Right atrium auricular region (tissue), 2 donors: ENCODE data around the gene PDCL3. TPM values are rescaled to one million over a fixed set of nuclear protein-coding genes. Genes with fewer than 3 reads are reported as not detected.

Experiments
- DNase-seq: peaks from one replicate; pipeline ENCODE4 v3.0.0-alpha.2; 2019; ENCODE audit warnings: low spot score
- H3K27ac ChIP-seq, 2 donors: fragments of 200-600 bp; sonication (generic); 1 replicate in 1 of 2; 2 replicates in 1 of 2; pipeline ENCODE4 v1.5.1; 2016 to 2019
- H3K27me3 ChIP-seq, 2 donors: fragments of 200-600 bp; sonication (generic); one replicate each; pipeline versions ENCODE4 v1.5.1 to v1.6.0; 2017 to 2019
- H3K36me3 ChIP-seq: fragments of 200-600 bp; sonication (generic); one replicate; pipeline ENCODE4 v1.5.1; 2016
- H3K4me1 ChIP-seq, 2 donors: fragments of 200-600 bp; sonication (generic); one replicate each; pipeline versions ENCODE4 v1.5.1 to v1.6.0; 2017 to 2019
- H3K4me3 ChIP-seq, 2 donors: fragments of 200-600 bp; sonication (generic); 1 replicate in 1 of 2; 2 replicates in 1 of 2; pipeline ENCODE4 v1.5.1; 2017 to 2019; ENCODE audit warnings: mild to moderate bottlenecking in 1 of 2, moderate library complexity in 1 of 2
- H3K9me3 ChIP-seq, 2 donors: fragments of 200-600 bp; sonication (generic); one replicate each; pipeline ENCODE4 v1.5.1; 2019
- CTCF ChIP-seq, 2 donors: fragments of 200-600 bp; sonication (generic); IDR thresholded peaks; one replicate each; pipeline ENCODE4 v1.5.1; 2019; ENCODE audit warnings: antibody characterized with exemption in 2 of 2
- total RNA-seq, 2 donors: library from RNA; depleted of rRNA; stranded (reverse); fragments of >200 nt; gene quantifications; one replicate each; pipeline ENCODE4 v1.1.0, GENCODE V29; 2016

PDCL3 gene
- total RNA-seq, 2 donors from 2014 or later = 13.6 to 18.8 TPM

GRCh38 chr2:100581277-100581612 is 18.5 kb downstream of the PDCL3 start:
- Histone ChIP-seq H3K9me3 (peaks cover 0 to 4% of the 10 kb centered on the region in 2 donors), H3K27ac (no peak overlapping the region), H3K27me3 (no peaks in the 10 kb centered on the region), H3K4me1 (no peaks in the 10 kb centered on the region), H3K36me3 (peaks cover 9% of the 10 kb centered on the region), H3K4me3 (no peak overlapping the region)
- no peak for DNase-seq
- TF ChIP-seq CTCF (IDR thresholded peaks at IDR 0.05) = no peak

GRCh38 chr2:100584816-100585215 is 22.0 kb downstream of the PDCL3 start:
- Histone ChIP-seq H3K9me3 (peaks cover 0 to 4% of the 10 kb centered on the region in 2 donors), H3K27me3 (no peaks in the 10 kb centered on the region), H3K4me1 (no peaks in the 10 kb centered on the region), H3K4me3 (no peak overlapping the region), H3K36me3 (no peaks in the 10 kb centered on the region), H3K27ac (no peak overlapping the region)
- no peak for DNase-seq
- TF ChIP-seq CTCF (IDR thresholded peaks at IDR 0.05) = no peak

GRCh38 chr2:100588071-100588786 is 25.4 kb downstream of the PDCL3 start:
- Histone ChIP-seq H3K27ac (no peak overlapping the region), H3K4me3 (no peak overlapping the region), H3K9me3 (peaks cover 0 to 4% of the 10 kb centered on the region in 2 donors), H3K4me1 (no peaks in the 10 kb centered on the region), H3K36me3 (no peaks in the 10 kb centered on the region), H3K27me3 (no peaks in the 10 kb centered on the region)
- no peak for TF ChIP-seq CTCF (IDR thresholded peaks at IDR 0.05)
- DNase-seq = no peak

- Histone ChIP-seq H3K4me1 (no peaks in the 10 kb centered on the region), H3K4me3 (no peak overlapping the region), H3K27ac (no peak overlapping the region), H3K9me3 (peaks cover 0 to 4% of the 10 kb centered on the region in 2 donors), H3K27me3 (no peaks in the 10 kb centered on the region), H3K36me3 (no peaks in the 10 kb centered on the region)
- TF ChIP-seq CTCF (IDR thresholded peaks at IDR 0.05) = no peak
- DNase-seq = no peak
Observed at GRCh38 chr2:100589527-100589926, 26.7 kb downstream of the PDCL3 start.

- no peak for TF ChIP-seq CTCF (IDR thresholded peaks at IDR 0.05)
- Histone ChIP-seq H3K4me3 (no peak overlapping the region), H3K36me3 (no peaks in the 10 kb centered on the region), H3K9me3 (no peaks in the 10 kb centered on the region), H3K4me1 (no peaks in the 10 kb centered on the region), H3K27me3 (no peaks in the 10 kb centered on the region), H3K27ac (no peak overlapping the region)
- DNase-seq = no peak
Observed at GRCh38 chr2:100592226-100592625, 29.4 kb downstream of the PDCL3 start.

- Histone ChIP-seq H3K27me3 (no peaks in the 10 kb centered on the region), H3K9me3 (no peaks in the 10 kb centered on the region), H3K4me3 (no peak overlapping the region), H3K27ac (no peak overlapping the region), H3K4me1 (no peaks in the 10 kb centered on the region), H3K36me3 (no peaks in the 10 kb centered on the region)
- no peak for DNase-seq
- no peak for TF ChIP-seq CTCF (IDR thresholded peaks at IDR 0.05)
Observed at GRCh38 chr2:100596465-100596864, 33.7 kb downstream of the PDCL3 start.
